AG04449 (cell line): ENCODE data around the gene LRTM2.

Source experiments
- CTCF ChIA-PET: fragments of 350-600 bp; formaldehyde crosslinking; extraction: SDS; loops from one replicate; lab custom pipeline; 2021; ENCODE audit warnings: antibody characterized with exemption; lab: Yijun Ruan, JAX
- POLR2A ChIA-PET: fragments of 400-600, 350-600 bp; formaldehyde crosslinking; extraction: SDS; loops from one replicate; lab custom pipeline; 2020; ENCODE audit warnings: antibody characterized with exemption, inconsistent platforms; lab: Yijun Ruan, JAX
- DNase-seq: peaks from one replicate; pipeline ENCODE4 v3.0.0-alpha.2; 2010; ENCODE audit warnings: low read depth, low spot score
- H3K4me3 ChIP-seq: 2 replicates; pipeline ENCODE4 v1.5.1; 2011; ENCODE audit warnings: low read depth, mild to moderate bottlenecking, control low read depth, low read length
- TF ChIP-seq, protein P1 (sequence below): IDR thresholded peaks from one replicate; pipeline ENCODE4 v1.5.1; 2011; ENCODE audit warnings: mild to moderate bottlenecking, moderate library complexity, low read length, control low read depth, inconsistent platforms; ENCODE audit not compliant: insufficient read depth; ENCODE audit errors: missing control alignments

The LRTM2 gene

GRCh38 chr12:1829306-1829900 is 9.0 kb downstream of the LRTM2 start:
- H3K4me3 ChIP-seq: no peak overlapping the region
- ChIA-PET CTCF (interaction anchor here (1.8 kb wide), 1 partner anchor 111 kb away, joined by 9 read pairs; no protein-coding TSS in a partner anchor), POLR2A (no interaction called here)
- DNase-seq: no peak
- TF ChIP-seq, protein P1, sequence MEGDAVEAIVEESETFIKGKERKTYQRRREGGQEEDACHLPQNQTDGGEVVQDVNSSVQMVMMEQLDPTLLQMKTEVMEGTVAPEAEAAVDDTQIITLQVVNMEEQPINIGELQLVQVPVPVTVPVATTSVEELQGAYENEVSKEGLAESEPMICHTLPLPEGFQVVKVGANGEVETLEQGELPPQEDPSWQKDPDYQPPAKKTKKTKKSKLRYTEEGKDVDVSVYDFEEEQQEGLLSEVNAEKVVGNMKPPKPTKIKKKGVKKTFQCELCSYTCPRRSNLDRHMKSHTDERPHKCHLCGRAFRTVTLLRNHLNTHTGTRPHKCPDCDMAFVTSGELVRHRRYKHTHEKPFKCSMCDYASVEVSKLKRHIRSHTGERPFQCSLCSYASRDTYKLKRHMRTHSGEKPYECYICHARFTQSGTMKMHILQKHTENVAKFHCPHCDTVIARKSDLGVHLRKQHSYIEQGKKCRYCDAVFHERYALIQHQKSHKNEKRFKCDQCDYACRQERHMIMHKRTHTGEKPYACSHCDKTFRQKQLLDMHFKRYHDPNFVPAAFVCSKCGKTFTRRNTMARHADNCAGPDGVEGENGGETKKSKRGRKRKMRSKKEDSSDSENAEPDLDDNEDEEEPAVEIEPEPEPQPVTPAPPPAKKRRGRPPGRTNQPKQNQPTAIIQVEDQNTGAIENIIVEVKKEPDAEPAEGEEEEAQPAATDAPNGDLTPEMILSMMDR: no peak

GRCh38 chr12:1830401-1830845 is 10.1 kb downstream of the LRTM2 start:
- DNase-seq: no peak

DNA sequence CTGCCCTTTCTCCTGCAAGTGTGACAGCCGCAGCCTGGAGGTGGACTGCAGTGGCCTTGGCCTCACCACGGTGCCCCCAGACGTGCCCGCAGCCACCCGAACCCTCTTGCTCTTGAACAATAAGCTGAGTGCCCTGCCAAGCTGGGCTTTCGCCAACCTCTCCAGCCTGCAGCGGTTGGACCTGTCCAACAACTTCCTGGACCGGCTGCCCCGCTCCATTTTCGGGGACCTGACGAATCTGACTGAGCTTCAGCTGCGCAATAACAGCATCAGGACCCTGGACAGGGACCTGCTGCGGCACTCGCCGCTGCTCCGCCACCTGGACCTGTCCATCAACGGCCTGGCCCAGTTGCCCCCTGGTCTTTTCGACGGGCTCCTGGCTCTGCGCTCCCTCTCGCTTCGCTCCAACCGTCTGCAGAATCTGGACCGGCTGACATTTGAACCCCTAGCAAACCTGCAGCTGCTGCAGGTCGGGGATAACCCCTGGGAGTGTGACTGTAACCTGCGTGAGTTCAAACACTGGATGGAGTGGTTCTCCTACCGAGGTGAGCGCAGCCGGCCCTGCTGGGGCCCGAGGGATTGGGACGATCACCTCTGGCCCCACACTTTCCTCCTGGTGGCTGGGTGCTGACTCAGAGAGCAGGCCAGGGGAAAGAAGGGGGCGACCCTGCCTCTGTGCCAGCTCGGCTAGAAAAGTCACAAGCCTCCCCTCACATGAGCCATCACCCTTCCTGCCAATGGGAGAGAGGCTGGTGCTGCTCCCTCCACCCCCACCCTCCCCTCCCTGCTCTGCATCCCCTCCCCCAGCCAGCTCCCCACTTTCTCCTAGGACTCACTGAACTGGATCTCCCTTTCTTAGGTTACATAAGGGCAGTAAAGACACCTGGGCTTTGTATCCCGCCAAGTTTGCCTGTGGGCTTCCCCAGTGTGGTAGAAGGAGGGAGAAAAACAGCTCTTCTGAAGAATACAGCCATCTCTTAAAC is 10.9 kb downstream of the LRTM2 start:
- CTCF ChIA-PET: interaction anchor here (0.8 to 1.7 kb wide), 2 partner anchors 12 to 109 kb away, joined by 3 to 9 read pairs; no protein-coding TSS in a partner anchor

More at GRCh38 chr12:1830401-1830845, 10.1 kb downstream of the LRTM2 start:
- TF ChIP-seq, protein P1: no peak
- ChIA-PET CTCF (interaction anchor here (1.7 kb wide), 1 partner anchor 109 kb away, joined by 9 read pairs; no protein-coding TSS in a partner anchor), POLR2A (no interaction called here)
- H3K4me3 ChIP-seq: no peak overlapping the region

DNA sequence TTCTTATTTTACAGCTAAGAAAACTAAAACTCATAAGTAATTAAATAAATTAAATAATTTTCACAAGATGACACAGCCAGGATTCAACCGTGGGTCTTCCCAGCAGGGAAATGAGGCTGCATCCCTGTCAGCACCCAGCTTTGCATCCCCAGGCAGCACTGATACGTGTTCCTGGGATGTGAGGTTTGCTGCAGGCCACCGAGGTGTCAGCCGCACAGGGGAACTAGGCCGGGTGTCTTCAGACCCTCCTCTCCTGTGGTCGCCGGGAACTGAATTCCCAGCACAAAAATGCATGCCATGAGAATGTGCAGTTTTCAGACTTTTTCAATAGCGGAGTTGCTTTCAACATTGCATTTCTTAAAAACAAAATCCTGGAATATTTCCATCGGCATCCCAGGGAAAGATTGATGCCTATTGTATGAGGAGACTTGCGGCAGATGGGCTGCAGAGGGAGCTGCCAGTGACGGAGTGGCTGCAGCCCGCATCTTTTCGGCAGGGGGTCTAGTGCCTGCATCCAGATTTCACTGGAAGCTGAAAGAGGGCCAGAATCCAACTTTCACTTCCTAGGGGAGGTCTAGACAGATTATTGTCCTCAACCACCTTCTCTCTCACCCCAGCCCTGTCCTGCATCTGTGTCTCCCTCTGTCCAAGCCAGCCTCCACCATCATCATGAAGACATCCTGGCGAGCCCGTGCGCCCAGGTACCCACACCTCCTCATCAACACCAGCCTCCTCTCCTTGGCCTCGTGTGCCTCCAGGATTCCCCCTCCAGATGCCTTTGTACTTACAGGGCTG is 12.6 kb downstream of the LRTM2 start:
- POLR2A ChIA-PET: no interaction called here
- TF ChIP-seq, protein P1: no peak
- CTCF ChIA-PET: no interaction called here
- no peak for DNase-seq
- H3K4me3 ChIP-seq: no peak overlapping the region

More for the DNA sequence above, 10.9 kb downstream of the LRTM2 start:
- TF ChIP-seq, protein P1: no peak
- no peak for DNase-seq
- POLR2A ChIA-PET: no interaction called here
- no peak overlapping the region for H3K4me3 ChIP-seq

DNA sequence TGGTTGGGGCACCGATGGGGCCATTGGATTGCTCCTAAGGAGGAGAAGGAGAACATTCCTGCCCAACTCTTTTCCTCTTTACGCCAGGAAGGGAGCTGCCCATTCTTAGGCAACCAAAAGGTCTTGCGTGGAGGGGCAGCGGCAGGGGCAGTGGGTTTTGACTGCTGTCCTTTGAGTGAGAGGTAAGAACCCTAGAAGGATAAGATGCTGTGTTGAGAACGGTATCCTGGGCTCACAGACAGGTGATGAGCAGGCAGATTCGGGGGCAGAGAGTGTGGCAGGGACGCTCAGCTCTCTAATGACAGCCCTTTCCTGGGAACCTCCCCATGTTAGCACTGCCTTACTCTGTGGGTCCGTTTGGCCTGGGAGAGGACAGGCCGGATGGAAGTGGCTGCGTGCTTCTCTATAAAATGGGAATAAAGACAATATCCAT is 13.2 kb downstream of the LRTM2 start:
- no peak overlapping the region for H3K4me3 ChIP-seq
- CTCF ChIA-PET: interaction anchor here (1.5 kb wide), 1 partner anchor 106 kb away, joined by 6 read pairs; no protein-coding TSS in a partner anchor
- POLR2A ChIA-PET: no interaction called here
- DNase-seq: no peak
- TF ChIP-seq, protein P1: no peak
